OCI-LY7 (cell line): Measurements from ENCODE around the gene MACIR.

Source experiments
- EZH2phosphoT487 ChIP-seq: fragments of 200-600 bp; sonication (generic); IDR thresholded peaks from 2 replicates; pipeline ENCODE4 v1.6.1; 2018; ENCODE audit warnings: low read depth, borderline replicate concordance, mild to moderate bottlenecking, mixed run types, antibody characterized with exemption, low read length, moderate library complexity, mixed read lengths
- TF ChIP-seq, protein P1 (sequence below): fragments of 200-600 bp; sonication (generic); conservative IDR thresholded peaks from 2 replicates; pipeline ENCODE4 v1.5.1; 2014; ENCODE audit warnings: mild to moderate bottlenecking, antibody characterized with exemption, low read length, moderate library complexity, mixed read lengths

DNA sequence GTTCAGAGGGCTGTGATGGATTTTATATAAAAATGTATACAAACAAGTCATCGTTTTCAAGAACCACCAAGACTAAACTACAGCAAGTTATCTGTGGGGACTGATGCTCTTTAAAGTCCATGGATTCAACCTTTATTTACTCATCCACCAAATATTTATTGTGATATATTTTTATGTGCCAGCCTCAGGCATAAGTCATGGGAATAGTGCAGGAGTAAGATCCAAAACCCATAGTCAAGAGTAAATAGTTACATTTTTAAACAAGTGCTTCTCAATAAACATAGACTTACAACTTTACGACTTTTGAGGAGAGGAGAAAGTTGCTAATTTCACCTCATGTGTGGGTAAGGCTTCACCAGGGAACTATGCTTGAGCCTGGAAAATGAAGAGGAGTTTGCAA lies 24.6 kb downstream of the MACIR start:
- TF ChIP-seq, protein P1, sequence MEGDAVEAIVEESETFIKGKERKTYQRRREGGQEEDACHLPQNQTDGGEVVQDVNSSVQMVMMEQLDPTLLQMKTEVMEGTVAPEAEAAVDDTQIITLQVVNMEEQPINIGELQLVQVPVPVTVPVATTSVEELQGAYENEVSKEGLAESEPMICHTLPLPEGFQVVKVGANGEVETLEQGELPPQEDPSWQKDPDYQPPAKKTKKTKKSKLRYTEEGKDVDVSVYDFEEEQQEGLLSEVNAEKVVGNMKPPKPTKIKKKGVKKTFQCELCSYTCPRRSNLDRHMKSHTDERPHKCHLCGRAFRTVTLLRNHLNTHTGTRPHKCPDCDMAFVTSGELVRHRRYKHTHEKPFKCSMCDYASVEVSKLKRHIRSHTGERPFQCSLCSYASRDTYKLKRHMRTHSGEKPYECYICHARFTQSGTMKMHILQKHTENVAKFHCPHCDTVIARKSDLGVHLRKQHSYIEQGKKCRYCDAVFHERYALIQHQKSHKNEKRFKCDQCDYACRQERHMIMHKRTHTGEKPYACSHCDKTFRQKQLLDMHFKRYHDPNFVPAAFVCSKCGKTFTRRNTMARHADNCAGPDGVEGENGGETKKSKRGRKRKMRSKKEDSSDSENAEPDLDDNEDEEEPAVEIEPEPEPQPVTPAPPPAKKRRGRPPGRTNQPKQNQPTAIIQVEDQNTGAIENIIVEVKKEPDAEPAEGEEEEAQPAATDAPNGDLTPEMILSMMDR, result no peak
- TF ChIP-seq EZH2phosphoT487, result no peak
